HG03025 (cell line): ENCODE data around the gene TBL1XR1.

Experiments
- ATAC-seq: cut with Tn5 transposase; IDR thresholded peaks from one replicate; pipeline ENCODE4 v1.9.1; 2021; ENCODE audit warnings: mild to moderate bottlenecking, moderate library complexity; ENCODE audit not compliant: unreplicated experiment, low FRiP score

The TBL1XR1 gene

DNA sequence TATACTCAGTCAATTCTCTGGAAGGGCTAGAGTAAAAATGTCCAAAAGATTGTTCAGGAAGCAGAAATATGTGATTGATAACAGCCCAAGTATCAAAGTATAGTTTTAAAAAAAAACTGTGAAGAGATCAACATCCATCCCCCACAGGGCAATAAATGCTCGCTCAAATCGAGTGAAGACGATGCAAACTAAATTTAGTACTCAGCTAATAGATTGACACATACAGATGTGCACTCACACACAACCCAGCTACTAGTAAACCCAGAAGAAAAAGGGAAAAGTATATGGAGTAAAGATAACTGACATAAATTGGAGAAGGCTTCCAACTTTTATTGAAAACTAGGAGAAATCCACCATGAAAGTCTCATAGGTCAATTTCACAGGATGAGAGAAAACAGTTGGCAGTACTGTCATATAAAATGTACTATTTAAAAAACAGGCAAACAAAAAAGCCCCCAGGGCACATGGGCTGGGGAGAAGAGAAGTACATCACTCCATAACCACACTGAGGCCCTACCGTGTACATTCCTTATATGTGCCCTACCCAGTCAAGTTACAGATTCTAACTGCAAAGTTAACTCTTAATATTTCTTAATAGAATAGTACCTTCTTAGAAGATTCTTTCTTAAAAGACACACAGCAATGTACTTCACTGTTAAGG lies 125.7 kb downstream of the TBL1XR1 start:
- no peak for ATAC-seq

DNA sequence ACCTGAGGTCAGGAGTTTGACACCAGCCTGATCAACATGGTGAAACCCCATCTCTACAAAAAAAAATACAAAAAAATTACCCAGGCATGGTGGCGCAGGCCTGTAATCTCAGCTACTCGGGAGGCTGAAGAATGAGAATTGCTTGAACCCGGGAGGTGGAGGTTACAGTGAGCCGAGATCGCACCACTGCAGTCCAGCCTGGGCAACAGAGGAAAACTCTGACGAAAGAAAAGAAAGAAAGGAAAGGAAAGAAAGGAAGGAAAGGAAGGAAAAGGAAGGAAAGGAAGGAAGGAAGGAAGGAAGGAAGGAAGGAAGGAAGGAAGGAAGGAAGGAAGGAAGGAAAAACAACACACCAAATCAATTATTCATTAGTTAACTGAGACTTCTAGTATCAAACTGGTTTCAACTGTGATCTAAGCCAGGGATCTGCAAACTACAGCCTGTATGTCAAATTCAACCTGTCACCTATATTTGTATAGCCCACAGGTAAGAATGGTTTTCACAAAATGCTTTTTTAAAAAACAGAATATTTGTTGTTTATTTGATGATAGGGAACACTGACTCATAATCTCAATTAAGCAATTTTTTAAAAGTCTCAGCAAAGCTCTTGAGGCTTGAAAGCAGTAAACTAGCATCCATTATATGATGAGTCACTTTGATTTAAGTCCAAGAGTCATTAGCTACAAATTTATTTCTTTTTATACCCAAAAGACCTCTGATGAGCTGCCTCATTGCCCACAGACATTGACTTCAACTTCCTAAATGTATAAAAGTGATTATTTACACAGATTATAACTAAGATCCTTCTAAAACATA lies 127.6 kb downstream of the TBL1XR1 start:
- ATAC-seq = no peak

DNA sequence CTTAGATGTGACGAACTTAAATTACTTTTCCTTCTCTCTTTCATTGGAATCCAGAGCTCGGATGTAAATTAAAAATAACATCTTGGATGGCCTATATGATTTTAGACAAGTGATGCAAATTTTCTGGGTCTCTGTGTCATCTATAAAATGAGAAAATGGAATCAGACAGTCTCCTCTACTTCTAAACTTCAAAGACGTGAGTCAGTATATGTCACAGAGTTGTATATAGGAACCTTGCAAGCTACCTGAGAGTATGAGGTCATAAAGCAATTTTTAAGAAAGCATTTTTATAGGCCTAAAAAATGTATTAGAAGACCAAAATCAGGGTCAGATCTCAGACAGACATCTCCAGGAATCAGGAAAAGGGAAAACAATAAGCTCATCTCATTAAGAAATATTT lies 128.3 kb downstream of the TBL1XR1 start:
- ATAC-seq = no peak

DNA sequence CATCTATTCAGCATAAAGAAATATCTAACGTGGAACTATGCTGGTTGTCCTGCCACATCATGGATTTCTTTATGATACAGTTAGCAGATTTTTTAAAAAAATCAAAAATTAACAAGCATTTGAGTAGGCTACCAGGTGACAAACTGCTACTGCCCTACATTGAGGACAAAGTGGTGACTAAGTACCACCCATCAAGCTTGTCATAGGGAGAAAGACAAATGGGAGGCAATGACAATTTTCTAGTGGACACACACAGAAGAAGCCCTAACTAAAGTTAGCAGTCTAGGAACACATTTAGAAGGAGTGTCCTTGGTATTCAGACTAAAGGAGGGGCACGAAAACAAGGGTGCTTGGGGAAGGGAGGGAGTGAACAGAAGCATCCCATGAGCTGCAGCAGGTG lies 131.2 kb downstream of the TBL1XR1 start:
- ATAC-seq = no peak

DNA sequence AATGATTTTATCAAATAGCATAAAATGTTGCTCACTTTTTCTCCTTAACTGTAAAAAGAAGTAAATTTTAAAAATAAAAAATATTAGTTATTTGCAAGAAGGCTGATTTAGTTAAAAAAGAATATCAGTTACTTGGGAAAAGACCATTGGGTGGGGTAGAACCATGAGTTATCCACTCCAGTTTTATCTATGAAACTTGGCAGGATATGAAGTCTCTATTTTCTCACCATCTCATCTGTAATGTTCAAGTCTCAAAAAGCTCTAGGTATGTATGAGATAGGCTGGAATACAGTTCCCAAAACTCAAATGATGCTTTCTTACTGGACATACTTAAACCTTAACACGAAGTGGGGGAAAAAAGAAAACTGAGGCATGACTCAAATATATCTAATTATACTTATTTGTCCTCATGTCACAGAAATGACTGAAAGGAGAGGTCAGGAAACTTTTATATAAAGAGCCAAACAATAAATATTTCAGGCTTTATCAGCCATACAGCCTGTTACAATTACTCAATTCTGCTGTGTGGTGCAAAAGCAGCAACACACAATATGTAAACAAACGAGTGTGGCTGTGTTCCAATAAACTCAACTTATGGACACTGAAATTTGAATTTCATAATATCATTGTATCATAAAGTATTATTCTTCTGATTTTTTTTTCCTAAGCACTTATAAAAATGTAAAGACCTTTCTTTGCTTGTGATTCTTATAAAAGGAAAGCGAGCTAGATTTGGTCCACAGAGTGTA lies 131.8 kb downstream of the TBL1XR1 start:
- ATAC-seq = no peak

DNA sequence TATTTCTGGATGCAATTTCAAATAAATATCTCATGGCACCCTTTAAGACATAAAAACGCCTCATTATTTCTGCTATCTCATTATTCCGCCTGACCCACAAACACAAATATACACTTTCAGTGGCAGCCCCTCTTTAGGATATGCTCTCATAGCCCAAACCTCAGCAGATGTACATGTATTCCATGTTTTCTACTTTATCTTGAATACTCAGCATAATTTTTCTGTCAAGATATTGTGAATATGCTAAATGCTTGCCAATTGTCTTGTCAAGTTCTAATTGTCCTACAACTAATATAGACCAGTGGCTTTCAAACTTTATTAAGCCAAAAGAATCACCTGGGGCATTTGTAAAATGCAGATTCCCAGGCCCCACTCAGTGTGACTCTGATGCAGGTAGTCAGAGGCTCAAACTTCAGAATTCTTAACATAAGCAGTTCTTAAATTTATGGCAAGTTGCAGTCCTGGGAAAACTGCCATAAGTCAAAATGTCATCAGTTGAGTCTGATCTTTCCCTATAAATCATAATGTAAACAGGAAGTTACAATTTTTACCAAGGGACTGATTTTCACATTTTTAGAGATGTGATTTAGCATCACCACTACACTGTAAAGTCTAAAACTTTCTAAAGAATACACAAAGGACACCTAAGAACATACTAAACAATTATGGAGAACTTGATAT lies 135.1 kb downstream of the TBL1XR1 start:
- no peak for ATAC-seq

DNA sequence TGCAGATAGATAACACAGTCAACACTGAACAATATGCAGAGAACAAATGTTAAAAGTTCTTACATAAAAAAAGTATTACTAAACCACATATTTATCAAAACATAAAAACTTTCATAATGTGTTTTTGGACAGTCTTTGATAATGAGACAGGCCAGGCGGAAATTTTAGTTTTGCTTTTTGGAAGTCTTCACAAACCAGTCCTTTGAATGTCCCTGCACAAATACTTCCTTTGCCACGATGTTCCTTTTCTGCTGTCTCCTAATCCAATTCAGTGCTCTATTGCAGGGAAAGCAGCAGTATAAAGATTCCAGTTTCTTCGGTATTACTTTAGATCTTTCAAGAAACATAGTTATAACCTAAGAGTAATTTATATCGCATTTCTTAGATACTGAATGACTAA lies 135.9 kb downstream of the TBL1XR1 start:
- no peak for ATAC-seq

DNA sequence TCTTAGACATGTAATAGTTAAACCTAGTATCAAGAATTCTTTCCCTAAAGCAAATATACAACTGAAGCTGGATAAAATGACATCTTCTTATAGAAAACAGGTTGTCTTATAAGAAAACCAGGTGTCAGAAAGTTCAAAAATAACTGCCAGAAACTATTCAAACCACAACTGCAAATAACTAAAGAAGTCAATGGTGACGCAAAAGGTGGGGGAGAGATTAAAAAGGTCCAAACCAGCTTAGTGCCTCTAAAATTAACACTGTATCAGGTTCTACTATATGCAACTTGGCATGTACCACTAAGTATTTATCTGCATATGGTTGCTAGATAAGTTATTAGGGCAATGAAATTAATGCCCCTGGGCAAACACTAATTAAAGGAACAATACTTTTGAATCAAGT lies 136.8 kb downstream of the TBL1XR1 start:
- ATAC-seq = no peak

DNA sequence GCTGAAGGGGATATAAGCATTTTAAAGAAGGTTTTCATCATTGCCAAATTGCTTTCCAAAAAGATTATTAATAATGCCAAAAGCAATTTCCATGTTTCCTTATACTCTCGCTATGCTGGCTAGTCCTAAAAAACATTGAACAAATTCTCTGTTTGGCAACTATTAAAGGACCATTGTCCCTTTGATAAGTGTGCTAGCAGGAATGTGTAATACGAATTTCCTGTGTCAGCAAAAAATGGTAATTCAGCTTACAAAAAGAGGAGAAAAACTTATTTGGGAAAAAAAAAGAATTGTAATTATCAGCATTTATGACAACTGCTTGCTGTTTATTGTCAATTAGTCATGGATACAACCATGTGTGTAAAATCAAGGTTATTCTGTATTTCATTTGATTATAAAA lies 138.6 kb downstream of the TBL1XR1 start:
- ATAC-seq = no peak

DNA sequence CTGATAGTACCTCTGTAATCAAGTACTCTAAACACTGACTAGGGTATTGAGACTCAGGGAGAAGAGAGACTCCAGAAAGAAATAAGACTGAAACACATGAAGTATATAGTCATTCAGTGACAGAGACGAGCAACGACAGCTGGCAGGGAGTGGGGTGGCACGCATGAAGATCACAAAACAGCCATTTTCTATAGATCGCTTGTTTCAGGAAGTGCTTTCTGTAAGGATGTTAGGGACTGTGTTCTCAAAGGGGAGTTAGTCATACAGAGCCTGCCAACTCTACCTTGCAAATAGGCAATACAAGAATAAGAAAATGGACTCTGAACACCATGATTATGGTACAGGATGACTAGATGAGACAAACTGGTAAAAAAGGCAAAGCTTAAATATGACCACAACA lies 139.5 kb downstream of the TBL1XR1 start:
- peak; percentile 80 for ATAC-seq

DNA sequence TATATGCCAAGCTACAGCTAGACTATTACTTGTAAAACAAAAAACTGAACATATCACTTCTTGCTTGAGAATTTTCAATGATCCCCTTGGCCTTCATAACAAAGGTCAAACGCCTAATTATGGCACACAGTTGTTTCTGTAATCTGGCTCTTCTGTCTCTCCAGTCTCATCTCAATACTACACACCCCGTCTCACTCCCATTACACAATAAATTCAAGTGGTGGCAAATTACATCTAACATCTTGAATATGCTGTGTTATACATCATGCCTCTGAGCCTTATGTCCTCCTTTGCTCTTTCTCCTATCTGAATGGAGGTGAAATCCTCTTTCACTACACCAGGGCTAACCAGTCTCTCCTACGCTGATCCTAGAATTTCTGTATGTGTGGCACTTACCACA lies 140.4 kb downstream of the TBL1XR1 start:
- ATAC-seq = no peak

DNA sequence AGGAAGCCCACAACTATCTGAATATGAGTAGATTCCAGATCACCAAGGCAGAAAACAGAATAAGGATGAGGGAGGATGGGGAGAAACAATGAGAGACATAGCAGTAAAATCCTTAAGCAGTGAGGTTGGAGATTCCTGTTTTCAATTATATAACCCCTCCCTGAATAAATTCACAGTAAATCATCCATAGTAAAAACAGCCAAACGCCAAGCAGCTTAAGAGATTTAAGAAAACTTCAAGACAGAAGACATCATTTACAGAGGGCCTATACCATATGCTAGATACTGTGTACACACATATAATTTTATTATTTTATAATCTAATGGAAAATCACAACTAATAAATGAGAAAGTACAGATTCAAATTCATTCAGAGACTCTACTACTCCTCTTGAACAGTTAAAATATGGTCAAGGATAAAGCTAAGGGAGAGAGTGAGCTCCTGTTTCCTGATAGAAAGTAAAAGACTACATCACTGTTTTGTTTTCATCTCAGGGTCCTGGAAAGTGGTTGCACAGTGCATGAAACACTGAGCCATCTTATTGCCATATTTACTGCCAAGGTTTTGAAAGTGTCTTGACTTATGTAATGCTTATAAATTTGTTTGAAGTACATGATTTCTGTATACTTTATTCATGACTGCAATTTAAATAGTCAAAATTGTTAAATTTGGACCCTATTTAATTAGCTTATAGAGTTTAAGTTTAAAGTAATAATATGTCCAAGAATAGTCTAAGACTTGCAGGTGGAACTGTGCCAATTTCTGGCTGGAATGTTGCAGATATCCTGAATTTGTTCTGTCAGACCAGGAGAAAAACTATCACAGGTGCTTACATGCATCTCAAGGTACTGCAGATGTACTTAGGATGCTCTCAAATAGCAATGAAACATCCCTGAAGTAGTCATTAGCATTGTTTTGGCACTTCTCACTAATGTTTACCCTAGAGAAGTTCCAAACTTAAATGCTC lies 141.4 kb downstream of the TBL1XR1 start:
- ATAC-seq = no peak

DNA sequence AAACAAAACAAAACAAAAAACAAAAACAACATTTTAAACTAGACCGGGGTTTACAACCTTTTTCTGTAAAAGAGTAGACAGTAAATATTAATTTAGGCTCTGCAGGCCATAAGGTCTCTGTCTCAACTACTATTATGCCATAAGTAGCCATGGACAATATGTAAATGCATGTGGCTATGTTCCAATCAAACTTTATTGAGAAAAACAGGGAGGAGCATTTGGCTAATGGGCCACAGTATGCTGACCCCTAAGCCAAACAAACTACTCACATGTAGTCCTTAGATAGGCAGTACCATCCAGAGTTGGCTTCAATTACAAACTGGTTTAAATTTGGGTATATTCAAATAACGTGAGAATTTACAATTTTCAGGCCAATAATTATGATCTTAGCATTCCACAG lies 144.2 kb downstream of the TBL1XR1 start:
- no peak for ATAC-seq

DNA sequence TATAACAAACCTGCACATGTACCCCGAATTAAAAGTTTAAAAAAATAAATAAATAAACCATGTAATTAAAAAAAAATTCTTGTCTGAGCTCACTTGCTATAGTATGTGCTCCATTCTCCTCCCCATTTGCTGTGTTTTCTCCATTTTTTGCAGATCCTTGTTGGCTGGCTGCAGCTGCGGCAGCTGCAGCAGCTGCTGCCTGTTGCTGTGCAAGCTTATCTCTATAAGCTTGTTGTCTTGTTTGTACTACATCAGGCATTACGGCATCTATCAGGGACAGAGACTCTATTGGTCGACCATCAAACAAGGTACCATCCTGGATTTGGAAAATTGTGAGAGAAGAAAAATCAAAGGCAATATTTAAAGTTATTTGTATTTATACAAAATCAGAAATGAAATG lies 145.9 kb downstream of the TBL1XR1 start:
- ATAC-seq = no peak

DNA sequence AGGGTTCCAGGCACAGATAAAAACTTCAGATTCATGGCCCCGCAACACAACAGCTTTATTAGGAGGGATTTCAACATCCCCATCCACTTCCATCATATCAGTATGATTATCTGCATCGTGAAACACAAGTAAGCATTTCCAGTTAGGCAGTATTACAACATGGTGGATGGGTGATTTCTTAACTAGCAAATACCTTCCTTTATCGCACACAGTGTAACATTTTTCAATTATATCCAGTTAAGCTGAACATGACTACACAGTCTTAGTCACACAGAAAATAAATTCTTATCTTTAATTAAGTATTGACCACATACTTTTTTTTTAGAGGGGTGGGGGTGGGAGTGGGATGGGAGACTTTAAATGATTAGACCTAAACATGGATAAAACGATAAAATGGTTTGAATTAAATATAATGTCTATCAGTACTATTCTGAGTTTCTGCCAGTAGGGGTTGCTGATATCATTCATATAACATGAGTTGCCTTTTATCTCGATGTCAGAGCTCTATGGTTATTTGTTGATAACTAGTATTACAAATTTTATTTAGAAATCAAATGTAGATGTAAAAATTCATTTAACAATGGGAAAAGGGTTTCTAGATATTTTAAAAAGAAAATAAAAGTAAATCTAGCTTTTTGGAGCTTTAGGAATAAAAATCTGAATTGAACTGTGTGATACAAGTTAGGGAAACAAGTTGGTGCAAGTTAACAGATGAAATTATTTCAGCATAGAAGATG lies 146.6 kb downstream of the TBL1XR1 start:
- no peak for ATAC-seq

DNA sequence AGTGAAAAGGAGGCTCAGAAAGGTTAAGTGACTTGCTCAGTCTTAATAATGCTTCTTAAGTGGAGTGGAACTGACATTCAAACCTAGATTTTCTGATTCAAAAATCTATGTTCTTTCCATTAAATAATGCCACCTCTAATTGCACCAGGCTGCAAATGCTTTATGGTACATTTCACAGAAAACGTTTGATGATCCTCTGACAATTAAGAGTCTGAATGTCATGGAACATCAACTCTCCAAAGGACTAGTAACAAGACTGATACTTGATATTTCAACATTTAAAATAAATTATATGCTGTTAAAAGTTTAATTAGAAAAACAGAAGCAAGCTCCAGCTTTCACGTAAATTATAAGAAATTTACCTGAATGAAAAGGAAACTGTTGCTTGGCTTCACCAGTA lies 151.5 kb downstream of the TBL1XR1 start:
- ATAC-seq = no peak

DNA sequence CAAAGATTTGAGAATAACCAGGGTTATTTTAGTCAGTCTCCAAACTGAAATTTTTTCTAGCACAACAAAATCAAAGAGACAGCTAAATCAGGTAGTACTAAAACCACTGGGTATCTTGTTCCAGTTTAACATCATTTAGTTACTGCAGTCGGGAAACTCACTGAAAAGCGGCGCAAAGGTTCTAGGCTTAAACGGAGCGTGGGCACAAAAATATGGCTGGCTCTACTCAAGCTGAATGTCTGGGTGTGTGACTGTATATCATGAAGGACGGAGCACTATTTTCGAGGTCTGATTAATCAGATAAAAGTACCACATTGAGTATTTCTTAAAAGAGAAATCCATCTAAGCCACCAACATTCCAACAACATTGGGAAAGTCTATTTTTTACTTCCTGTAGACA lies 152.1 kb downstream of the TBL1XR1 start:
- no peak for ATAC-seq

DNA sequence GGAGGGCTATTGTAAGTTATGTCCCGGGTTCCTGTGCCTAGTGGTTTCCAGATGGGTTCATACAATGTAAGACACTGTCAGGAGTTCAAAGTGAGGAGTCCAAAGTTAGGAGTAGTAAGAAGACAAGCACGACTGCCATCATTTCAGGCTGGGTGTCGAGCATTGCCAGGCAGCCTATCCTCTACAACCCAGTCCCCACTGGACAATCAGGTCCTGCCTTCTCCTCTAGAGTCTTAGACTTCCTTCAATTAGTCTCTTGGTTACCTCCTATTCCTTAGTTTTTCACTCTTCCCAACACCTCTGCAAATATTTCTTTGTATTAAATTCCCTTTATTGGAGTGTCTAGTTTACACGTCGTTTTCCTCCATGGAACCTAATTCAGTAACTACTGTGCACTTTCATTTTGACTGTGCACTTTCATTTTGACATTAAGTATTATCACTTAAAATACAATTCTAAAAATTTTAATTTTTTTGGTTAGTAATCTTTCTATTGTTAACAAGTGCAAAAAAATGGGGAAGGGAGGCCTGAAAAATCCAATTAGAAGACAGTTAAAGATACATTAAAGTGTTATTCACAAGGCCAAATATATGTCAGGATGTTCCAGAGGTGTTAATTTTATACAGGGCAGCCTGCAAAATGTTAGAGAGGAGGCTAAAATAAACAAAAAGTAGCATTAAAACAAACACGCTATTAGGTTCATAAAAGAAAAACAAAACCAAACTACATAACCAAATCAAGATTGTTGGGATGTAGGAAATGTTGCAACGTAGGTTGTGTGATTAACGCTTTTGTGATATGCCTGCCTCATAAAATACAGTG lies 155.3 kb downstream of the TBL1XR1 start:
- no peak for ATAC-seq
